Immature natural killer cell (primary cell): ENCODE data around the gene RNF26. TPM values are rescaled to one million over a fixed set of nuclear protein-coding genes. Genes with fewer than 3 reads are reported as not detected.
A peak's percentile ranks its signal among the peaks of the same experiment; 100 is the strongest.

ENCODE experiments used
- DNase-seq, 3 donors: peaks; one replicate each; pipeline ENCODE4 v3.0.0; 2022; ENCODE audit warnings: mixed read lengths in 1 of 3
- H3K27ac Mint-ChIP-seq, 6 donors: one replicate each; pipeline ENCODE4 v1.8.0; 2020; ENCODE audit warnings: mixed read lengths in 6 of 6, mild to moderate bottlenecking in 5 of 6, inconsistent platforms in 4 of 6, moderate library complexity in 3 of 6
- H3K27me3 Mint-ChIP-seq, 3 donors: one replicate each; pipeline ENCODE4 v1.8.0; 2020 to 2021; ENCODE audit warnings: low read depth in 3 of 3, mild to moderate bottlenecking in 3 of 3, mixed read lengths in 3 of 3, moderate library complexity in 3 of 3, inconsistent platforms in 1 of 3
- H3K36me3 Mint-ChIP-seq, 3 donors: one replicate each; pipeline ENCODE4 v1.8.0; 2020; ENCODE audit warnings: mixed read lengths in 3 of 3, inconsistent platforms in 2 of 3, mild to moderate bottlenecking in 2 of 3
- H3K4me1 Mint-ChIP-seq, 2 donors: one replicate each; pipeline ENCODE4 v1.8.0; 2020; ENCODE audit warnings: inconsistent platforms in 2 of 2, mild to moderate bottlenecking in 2 of 2, mixed read lengths in 2 of 2, moderate library complexity in 1 of 2
- H3K4me3 Mint-ChIP-seq, 5 donors: one replicate each; pipeline ENCODE4 v1.8.0; 2020; ENCODE audit warnings: mild to moderate bottlenecking in 5 of 5, mixed read lengths in 5 of 5, inconsistent platforms in 3 of 5, moderate library complexity in 3 of 5
- H3K9me3 Mint-ChIP-seq, 6 donors: one replicate each; pipeline ENCODE4 v1.8.0; 2020; ENCODE audit warnings: mild to moderate bottlenecking in 6 of 6, mixed read lengths in 6 of 6, inconsistent platforms in 4 of 6, moderate library complexity in 3 of 6
- polyA plus RNA-seq, 3 donors: library from polyadenylated mRNA; unstranded; fragments of 300-500 nt; fragmentation: Illumina TruSeq; gene quantifications; one replicate each; pipeline ENCODE4 v1.2.3, GENCODE V29; 2021

RNF26 gene
- polyA plus RNA-seq, 3 donors from 2014 or later = 21.9 to 42.2 (median 33.5) TPM

DNA sequence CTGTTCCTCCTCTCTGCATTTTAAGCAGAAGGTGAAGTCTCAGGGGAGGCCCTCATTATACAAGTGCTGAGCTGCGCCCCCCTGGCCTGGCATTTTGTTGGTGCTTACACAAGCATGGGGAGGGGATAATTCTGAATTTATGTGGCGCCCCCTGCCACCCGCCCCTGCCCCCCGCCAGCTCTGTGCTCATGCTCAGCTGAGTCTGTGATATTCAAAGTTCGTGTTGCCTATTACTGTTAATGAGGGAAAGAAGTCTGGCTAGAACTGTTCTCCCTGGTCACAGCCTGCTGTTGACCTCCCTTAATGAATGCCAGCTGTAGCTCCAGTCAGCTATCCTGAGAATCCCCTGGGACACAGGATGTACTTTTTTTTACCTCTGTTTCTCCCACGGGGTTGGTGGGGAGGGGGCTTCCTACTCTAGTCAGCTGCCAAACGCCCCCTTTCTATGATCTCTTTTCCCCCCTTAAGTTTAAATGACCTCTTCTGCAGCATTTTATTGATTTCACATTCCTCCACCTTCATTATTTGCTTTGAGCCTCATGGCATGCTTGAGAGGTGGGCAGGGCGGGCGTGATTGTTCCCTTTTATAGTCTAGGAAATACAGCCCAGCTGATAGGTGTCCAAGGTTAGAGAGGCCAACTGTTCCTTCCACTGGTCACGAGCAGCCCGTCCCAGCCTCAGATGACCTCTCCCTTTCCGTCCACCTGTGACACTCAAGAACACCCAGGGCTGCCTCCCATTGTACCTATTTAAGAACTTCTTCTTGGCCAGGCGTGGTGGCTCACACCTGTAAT is 35.0 kb downstream of the RNF26 start:
- no peak overlapping the region for H3K4me3 Mint-ChIP-seq
- H3K36me3 Mint-ChIP-seq = no peaks in the 10 kb centered on the region
- no peak overlapping the region for H3K27ac Mint-ChIP-seq

DNA sequence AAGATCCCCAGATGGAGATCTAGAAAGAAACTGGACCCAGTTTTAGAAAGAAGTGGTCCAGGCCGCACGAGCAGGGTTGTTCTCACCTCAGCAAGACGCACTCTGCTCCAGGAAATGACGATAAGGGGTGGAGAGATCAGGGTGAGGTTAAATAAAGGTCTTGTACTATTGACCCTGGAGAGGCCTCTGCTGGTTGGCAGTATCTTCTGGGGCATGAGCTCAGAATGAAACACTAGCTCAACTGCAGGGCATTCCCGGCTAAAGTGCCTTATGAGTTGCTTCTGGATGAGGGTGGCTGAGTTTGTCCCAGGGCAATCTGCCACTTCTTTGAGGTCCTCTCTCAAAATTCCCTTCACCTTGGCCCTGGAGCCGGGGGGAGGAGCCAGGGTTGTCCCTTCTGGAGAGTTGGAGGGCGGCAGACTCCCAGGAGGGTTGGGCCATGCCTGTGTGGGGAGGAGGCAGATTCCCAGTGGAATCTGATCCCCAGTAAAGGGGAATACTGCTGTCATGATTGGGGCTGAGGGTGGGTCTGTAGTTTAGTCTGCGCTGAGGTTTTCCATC is 36.2 kb downstream of the RNF26 start:
- H3K36me3 Mint-ChIP-seq = no peaks in the 10 kb centered on the region
- H3K4me3 Mint-ChIP-seq = no peak overlapping the region
- H3K27ac Mint-ChIP-seq = no peak overlapping the region
- H3K9me3 Mint-ChIP-seq = no peaks in the 10 kb centered on the region
- H3K4me1 Mint-ChIP-seq = peaks cover 4 to 9% of the 10 kb centered on the region in 2 donors
- H3K27me3 Mint-ChIP-seq = peaks cover 7 to 13% (median 12%) of the 10 kb centered on the region in 3 donors
- DNase-seq = peak in 1 of 3 donors; percentile 29

More for the DNA sequence above, 35.0 kb downstream of the RNF26 start:
- peaks cover 6 to 13% of the 10 kb centered on the region in 2 donors for H3K4me1 Mint-ChIP-seq
- no peak for DNase-seq
- H3K27me3 Mint-ChIP-seq = peaks cover 10 to 22% (median 15%) of the 10 kb centered on the region in 3 donors
- no peaks in the 10 kb centered on the region for H3K9me3 Mint-ChIP-seq

DNA sequence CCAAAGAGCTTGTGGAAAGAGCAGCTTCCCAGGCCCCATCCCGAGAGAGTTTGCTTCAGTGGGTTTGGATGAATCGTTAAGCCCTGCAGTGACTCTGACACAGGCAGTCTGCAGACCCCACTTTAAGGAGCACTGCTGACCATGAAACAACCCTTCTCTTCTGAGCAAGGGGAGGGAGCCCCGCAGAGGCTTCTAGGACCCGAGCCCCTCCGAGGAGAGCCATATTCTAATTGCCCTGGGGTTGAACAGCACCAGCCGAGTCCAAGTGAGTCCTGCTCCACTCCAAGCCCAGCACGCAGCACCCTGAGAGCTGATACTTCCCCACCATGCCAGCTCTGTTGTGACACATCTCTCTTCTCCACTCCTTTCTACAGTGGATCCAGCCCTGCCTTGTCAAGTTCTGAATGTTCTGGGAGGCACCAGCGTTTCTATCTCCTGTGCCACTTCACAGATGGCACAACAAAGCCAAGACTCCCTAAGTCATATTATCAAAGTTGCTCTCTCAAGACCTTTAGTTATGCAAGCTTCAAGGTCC is 36.8 kb downstream of the RNF26 start:
- Mint-ChIP-seq H3K27ac (no peak overlapping the region), H3K36me3 (no peaks in the 10 kb centered on the region), H3K4me3 (no peak overlapping the region), H3K4me1 (peaks cover 4 to 9% of the 10 kb centered on the region in 2 donors), H3K27me3 (peaks cover 6 to 12% (median 10%) of the 10 kb centered on the region in 3 donors), H3K9me3 (no peaks in the 10 kb centered on the region)
- no peak for DNase-seq

DNA sequence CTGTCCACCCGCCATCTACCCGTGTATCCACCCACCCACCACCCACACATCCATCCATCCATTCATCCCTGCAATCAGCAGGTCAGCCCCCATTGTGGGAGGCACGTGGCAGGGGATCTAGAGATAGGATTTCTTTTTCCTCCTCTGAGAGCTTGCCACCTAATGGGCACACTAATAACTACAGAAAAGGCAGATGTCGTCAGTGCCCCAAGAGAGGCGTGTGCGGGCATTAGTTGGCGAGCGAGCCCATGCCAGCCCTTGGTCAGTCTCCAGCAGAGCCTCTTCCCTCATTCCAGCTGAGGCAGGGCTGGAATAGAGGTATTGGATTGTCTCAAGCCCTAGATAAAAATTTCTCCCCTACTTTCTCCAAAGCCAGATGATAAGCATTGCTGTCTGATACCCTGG is 37.5 kb downstream of the RNF26 start:
- Mint-ChIP-seq H3K4me1 (peaks cover 4 to 9% of the 10 kb centered on the region in 2 donors), H3K27me3 (peaks cover 2 to 6% (median 4%) of the 10 kb centered on the region in 3 donors), H3K36me3 (no peaks in the 10 kb centered on the region), H3K27ac (no peak overlapping the region), H3K4me3 (no peak overlapping the region), H3K9me3 (no peaks in the 10 kb centered on the region)
- no peak for DNase-seq

DNA sequence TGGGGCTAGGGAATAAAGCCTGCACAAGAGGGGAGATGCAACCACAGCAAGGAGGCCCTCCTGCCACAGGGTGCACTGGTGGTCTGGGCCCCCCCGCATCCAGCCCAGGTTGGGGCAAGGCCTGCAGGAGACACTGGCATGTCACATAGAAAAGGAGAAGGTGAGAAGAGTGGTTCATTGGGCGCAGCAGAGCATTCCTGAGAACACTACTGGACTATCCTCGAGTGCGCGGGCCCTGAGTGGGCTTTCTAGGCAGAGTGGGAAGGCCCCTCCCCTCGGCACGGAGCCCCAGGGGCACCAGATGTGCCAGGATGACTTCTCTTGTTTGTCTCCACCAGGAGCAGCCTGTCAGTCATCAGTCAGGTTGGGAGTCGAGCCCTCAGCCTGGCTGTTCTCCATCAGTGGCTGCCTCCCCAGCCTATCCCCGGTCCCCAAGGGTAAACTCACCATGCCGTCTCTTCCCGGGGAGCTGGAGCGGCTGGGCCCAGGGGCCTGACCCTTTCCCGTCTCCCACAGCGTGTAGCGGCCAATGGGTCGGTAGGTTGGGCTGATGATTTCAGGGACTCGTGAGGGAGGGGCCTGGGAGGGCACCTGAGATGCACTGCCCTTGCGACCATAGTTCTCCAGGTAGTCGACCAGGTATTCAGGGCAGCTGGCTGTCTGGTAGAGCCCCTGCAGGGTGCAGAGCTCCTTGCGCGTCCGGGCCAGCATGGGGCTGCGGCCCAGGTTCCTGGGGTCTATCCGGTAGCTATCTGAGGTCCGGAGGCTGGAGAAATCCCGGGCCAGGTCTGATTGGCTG is 38.1 kb downstream of the RNF26 start:
- H3K4me1 Mint-ChIP-seq = peaks cover 4 to 9% of the 10 kb centered on the region in 2 donors
- peaks cover 2 to 6% (median 4%) of the 10 kb centered on the region in 3 donors for H3K27me3 Mint-ChIP-seq
- H3K27ac Mint-ChIP-seq = no peak overlapping the region
- no peak overlapping the region for H3K4me3 Mint-ChIP-seq
- no peaks in the 10 kb centered on the region for H3K9me3 Mint-ChIP-seq
- DNase-seq = no peak
- no peaks in the 10 kb centered on the region for H3K36me3 Mint-ChIP-seq

DNA sequence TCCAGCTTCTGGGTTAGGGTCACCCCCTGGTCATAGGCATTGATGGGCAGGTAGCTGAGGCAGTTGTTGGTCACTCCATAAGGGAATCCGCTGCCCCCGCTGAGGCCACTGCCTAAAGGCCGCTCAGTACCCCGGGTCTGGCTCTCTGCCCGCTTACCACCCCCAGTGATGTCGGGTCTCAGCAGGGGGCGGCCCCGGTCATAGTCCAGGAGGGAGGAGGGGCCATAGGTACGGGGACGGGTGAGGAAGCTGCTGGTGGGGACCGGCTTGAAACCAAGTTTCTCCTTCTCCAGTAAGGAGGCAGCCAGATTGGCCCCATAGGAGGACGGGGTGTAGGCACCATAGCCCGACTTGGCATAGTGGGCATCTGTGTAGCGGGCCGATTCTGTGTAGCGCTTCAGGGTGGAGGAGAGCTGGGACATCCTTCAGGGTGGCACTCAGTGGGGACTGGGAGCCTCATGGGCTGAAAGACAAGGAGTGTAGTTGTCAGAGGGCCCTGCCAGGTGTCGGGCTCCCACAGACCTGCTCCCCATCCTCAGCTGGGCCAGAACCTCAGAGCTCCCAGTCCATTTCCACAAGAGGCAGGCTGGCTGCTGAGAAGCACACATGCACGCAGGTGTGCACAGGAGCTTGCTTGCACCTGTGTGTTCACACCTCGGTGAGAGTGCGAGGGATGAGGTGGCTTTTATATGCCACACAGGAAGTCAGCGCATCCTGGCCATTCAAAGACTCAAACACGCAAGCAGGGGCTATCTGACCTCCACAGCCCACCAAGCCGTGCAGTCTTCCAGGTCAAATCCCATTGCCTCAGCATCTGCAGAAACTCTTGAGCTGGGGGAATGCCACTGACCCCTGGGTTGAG is 39.0 kb downstream of the RNF26 start:
- H3K27me3 Mint-ChIP-seq = peaks cover 2 to 4% (median 2%) of the 10 kb centered on the region in 3 donors
- no peak overlapping the region for H3K4me3 Mint-ChIP-seq
- H3K4me1 Mint-ChIP-seq = peaks cover 4 to 9% of the 10 kb centered on the region in 2 donors
- no peaks in the 10 kb centered on the region for H3K9me3 Mint-ChIP-seq
- no peak for DNase-seq
- H3K27ac Mint-ChIP-seq = no peak overlapping the region
- no peaks in the 10 kb centered on the region for H3K36me3 Mint-ChIP-seq

DNA sequence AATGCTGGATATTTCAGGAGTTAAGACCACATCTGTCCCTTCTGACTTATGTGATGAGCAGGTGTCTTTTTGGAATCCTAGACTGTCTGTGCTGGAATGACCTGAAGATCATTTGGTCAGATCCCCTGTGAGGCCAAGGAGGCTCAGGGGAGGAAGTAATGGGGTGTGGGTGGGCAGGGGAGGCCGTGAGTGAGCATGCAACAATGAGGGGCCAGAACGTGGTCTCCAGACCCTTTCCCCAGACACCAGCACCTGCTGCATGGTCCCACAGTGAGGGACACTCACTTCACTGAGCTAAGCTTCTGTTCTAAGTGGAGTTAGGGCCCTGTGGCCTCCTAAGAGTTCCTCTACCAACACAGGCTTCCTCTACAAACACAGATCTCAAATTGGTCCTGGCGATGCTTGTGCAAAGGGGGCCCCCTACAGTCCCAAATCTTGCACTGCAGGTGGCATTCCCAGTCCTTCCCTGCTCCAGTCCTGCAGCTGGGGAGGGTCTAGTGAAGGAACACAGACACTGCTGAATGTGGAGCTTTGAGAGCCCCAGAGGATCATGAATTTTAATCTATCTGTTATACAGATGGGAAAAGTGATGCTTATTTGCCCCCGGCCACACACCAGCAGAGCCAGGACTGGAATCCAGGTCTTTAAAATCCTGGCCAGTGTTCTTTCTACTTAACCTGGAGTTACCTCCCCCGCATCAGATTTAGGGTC is 39.7 kb downstream of the RNF26 start:
- Mint-ChIP-seq H3K4me3 (no peak overlapping the region), H3K27me3 (peaks cover 2 to 4% (median 2%) of the 10 kb centered on the region in 3 donors), H3K36me3 (no peaks in the 10 kb centered on the region), H3K4me1 (peaks cover 4 to 9% of the 10 kb centered on the region in 2 donors), H3K27ac (peak overlapping the region in 1 of 6 donors; percentile 11), H3K9me3 (no peaks in the 10 kb centered on the region)
- DNase-seq = peak in 2 of 3 donors; percentile 24 to 25

DNA sequence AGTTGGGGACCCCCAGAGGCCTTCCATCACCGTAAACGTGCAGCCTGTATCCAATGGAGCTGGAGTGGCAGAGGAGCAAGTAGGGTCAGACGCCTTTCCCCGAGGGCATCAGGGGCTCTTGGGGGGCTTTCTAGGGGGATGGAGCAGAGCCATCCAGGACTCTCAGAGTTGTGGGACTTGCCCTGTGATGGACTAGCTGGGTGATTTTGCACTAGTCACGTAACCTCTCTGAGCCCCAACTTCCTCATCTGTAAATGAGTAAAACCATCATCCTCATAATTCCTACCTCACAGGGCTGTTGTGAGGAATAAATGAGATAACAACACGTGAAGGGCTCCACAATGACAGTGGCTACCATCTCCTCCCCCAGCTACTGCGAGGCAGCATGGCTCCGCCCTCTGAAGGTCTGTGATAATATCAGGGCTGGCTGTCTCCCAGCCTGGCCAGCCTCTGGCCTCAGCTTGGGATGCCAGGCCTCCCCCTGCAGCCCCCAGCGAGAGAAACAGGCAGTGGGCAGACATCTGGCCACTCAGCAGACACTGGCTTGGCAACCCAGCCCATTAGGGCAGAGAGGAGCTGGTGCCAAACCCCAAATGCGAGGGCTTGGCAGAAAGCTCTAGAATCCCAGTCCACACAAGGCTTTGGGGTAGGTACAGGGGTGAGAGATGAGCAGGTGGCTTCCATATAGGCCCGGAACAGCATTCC is 40.5 kb downstream of the RNF26 start:
- Mint-ChIP-seq H3K4me1 (peaks cover 4 to 9% of the 10 kb centered on the region in 2 donors), H3K27ac (no peak overlapping the region), H3K36me3 (no peaks in the 10 kb centered on the region), H3K27me3 (peaks cover 0 to 4% (median 2%) of the 10 kb centered on the region in 3 donors), H3K9me3 (no peaks in the 10 kb centered on the region), H3K4me3 (no peak overlapping the region)
- no peak for DNase-seq

DNA sequence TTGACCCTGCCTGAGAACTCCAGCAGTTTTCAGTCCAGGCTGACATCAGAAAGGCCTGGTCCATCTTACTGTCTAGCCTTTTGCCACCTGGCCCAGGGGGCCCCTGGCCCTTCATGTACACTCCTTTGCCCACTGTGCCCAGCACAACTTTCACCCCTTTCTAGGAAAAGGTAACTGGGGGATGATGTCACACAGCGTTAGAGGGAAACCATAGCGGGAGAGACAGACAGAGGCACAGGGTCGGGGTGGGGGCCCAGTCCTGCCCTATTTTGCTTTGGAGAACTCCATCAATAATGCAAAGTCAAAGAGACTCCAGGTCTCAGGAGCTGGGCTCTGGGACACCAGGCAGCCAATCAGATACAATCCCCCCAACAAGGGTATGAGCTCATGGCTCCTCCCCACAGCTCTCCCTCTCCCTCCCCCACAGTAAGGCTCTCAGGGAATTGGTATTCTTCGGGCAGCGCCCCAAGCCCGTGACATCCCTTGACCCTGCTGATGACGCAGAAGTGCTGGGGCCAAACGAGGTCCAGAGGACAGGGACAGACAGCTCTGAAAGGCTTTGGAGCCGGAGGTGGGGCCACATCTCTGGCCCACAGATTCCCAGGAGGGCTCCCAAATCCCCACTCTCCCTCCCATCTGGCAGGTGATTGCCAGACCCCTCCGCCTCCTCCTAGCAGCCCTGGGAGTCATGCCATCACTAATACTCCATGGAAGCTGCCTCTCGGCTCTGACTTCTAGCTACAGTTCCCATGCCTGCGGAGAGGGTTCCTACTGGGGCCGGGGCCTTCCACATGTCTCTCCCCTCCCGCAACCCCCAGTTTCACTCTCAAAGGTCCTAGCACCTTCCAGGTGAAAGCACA is 41.2 kb downstream of the RNF26 start:
- Mint-ChIP-seq H3K27ac (no peak overlapping the region), H3K4me3 (no peak overlapping the region)

DNA sequence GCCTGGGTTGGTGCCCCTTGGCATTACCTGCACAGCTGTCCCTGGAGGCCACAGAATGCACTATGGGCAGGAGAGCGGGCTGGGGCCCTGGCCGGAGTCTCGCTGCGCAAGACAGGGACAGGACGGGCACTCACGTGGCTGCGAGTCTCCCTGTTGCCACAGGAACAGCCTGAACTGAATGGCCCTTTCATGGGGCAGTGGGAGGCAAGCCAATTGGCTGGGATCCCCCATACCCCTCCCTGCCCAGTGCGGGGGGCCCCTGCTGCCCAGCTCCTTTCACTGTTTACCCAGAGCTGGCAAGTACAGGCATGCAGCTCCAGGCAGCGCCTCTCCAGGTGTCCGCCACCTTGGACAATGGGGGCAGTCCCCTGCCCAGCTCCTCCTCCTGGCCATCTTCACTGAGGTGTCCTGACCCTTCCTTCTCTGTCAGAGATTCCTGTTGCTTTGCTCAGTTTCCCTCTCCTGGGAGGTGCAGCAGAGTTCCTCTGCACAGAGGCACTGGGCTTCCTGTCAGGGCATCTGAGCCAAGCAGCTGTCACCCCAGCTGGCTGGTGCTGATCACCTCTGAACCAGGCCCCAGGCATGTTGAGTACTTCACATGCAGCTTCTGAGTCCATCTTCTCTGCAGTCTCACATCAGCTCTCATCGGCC is 42.0 kb downstream of the RNF26 start:
- H3K9me3 Mint-ChIP-seq = no peaks in the 10 kb centered on the region
- DNase-seq = no peak
- no peak overlapping the region for H3K4me3 Mint-ChIP-seq
- no peak overlapping the region for H3K27ac Mint-ChIP-seq
- no peaks in the 10 kb centered on the region for H3K36me3 Mint-ChIP-seq
- peaks cover 9% of the 10 kb centered on the region in 2 donors for H3K4me1 Mint-ChIP-seq
- H3K27me3 Mint-ChIP-seq = peaks cover 0 to 3% (median 3%) of the 10 kb centered on the region in 3 donors

More for the DNA sequence above, 41.2 kb downstream of the RNF26 start:
- H3K4me1 Mint-ChIP-seq = peaks cover 4 to 9% of the 10 kb centered on the region in 2 donors
- DNase-seq = no peak
- H3K9me3 Mint-ChIP-seq = no peaks in the 10 kb centered on the region
- H3K27me3 Mint-ChIP-seq = no peaks in the 10 kb centered on the region
- no peaks in the 10 kb centered on the region for H3K36me3 Mint-ChIP-seq
